DMS114 treated with DMSO at 0.1 percent for 48 hours (cell line): ENCODE results near the gene SEC24B.
"Not testable (repeated sequence)": the region's sequence is repeated elsewhere in the genome, so short reads cannot be mapped to it uniquely, and the experiment has no call there.

Experiments used
- DNase-seq: peaks from one replicate; lab custom pipeline; 2025; ENCODE audit not compliant: unreplicated experiment; lab: John Stamatoyannopoulos, UW

SEC24B gene

DNA sequence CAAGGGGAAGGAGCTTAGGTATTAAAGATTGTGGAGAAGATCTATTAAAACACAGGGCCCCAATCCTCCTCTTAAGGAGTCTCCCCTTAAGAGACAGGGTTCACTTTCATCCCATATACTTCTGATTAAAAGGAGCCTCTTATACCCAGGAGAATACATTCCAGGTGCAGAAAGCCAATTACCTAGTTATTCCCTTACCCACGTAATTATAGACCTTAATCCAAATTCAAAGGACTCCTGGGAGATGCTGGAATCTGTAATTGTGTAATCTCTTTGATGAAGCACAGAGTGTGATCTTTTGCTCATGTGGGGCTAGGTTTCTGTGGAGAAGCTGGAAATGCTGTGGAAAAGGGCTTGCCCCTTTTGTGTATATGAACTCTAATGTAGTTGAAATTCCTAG, 1.4 kb upstream of the SEC24B start:
- no peak for DNase-seq

DNA sequence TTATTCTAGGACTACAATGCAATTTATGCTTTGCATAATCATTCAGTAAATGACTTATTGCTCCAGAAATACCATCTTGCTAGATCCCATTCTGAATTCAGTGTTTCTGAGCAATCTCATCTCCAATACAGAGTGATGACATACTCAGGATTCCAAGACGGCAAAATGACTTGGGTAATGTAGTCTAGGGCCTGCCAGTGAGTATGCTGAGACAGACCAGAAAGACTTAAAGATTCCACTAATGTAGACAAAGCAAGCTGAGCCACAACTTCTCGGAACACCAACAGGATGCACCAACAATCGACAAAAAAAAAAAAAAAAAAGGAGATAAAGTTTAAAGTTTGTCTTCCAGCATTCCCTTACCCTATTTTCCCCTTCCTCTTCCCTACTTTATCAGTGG, 919 bp upstream of the SEC24B start:
- DNase-seq = no peak

DNA sequence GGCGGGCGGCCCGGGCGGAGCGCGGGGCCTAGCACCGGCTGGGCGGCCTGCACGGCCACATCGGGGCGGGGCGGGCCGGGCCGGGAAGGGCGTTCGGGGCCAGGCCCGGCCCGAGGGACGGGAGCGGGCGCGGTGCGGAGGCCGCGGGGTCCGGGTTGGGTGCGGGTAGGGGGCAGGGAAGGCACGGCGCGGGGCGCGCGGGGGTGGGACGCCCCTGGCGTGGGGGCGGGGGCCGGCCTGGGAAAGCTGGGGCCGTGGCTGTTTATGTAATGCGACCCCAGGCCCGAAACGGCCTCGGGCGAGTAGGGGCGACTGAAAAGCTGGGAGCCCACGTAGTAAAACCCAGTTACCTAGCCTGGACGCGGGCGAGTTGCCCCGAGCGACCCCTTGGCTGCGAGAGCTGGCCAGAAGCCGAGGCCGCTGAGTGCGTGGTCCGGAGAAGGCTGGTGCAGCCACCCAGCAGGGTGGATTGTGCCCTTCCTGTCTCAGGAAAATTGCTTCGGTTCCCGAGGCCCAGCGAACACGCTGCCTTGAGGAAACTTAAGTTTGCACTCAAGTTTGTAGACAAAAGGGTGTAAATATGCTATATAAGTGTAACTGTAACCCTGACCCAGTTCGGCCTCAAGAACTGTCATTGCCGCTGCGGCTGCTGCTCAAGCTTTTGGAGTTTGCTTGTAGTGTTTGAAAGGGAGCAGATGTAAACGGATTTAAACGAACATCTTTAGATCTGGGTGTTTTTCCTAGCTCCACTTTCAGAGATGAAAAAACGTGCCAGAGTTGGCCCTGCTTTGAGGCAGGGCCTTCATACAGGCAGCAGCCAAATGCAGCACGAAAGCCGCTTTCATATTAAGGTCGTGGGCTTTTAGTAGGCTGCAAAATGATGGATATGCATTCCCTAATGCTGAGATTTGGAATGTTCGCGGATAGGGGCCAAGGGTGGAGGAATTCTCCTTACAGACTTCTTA, 674 bp downstream of the SEC24B start:
- DNase-seq = no peak

DNA sequence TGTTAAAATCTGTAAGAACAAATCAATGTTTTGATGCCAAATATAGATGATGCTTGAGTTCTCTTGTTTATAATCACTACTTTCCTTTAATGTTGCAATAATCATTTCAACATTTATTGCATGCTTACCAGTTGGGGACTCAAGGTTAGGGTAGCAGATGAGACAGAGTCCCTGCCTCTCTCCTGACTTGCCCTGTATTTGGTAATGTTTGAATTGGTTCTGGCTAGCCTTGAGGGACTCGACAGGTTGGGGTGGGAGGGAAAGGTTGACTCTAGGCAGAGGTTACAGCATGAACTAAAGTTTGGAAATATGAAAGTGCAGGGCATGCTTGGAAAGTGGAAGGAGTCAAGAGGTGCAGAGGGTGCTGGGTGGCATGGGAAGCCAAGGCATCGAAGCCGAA, 2.0 kb downstream of the SEC24B start:
- DNase-seq = no peak

- no peak for DNase-seq
Observed at GRCh38 chr4:109436504-109436903, 2.9 kb downstream of the SEC24B start.

GRCh38 chr4:109440948-109441347, 7.3 kb downstream of the SEC24B start:
- DNase-seq = no peak

DNA sequence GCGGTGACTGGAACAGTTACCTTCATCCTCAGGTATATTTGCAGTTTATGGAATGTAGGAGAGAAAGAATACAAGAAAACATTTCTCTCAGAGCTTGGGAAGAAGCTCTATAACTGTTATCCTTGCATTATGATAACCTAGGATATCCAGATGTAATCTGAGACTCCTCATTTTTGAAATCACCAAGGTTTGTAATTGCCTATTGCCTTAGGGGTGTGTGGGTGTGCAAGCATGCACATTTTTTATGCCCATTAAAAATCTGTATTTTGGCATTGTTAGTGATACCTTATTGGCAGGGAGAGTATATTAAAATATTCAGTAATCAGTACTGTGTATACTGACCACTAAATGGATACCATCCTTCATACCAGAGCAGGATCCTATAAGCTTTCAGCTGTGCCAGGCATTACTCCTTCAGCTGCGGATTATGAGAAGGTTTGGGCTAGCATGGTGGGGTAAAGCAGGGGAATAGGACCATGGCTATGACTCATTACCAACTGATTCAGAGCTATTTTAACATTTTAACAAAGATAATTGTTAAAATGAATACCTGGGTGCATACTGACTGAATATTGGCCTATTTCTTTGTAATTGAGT, 8.3 kb downstream of the SEC24B start:
- no peak for DNase-seq

DNA sequence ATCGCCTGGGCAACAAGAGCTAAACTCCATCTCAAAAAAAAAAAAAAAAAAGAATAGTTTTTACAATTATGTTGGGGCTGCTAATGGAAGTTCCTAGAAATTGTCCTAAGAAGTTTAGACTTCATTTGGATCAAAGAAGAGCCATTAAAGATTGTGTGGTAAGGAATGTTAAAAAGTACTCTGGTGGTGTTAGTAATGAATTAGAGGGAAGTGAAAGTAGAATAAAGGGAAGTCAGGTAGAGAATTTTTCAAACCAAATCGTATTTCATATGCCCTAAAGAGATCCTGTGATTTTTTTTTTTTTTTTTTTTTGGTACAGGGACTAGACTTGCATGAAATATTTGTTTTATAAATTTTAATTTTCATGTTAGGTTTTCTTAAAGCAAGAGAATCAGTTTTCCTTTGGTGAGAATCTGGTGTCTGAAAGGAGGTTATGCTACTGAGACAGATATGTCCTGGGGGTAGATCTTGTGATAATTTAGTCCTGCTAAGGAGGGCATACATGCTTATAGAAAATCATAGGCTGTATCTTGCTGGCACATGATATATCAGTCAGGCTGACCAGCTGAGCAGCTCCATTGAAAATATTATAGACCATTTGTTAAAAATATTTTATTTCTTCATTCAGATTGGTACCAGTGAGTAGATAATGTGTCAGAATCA, 10.7 kb downstream of the SEC24B start:
- DNase-seq = no peak

DNA sequence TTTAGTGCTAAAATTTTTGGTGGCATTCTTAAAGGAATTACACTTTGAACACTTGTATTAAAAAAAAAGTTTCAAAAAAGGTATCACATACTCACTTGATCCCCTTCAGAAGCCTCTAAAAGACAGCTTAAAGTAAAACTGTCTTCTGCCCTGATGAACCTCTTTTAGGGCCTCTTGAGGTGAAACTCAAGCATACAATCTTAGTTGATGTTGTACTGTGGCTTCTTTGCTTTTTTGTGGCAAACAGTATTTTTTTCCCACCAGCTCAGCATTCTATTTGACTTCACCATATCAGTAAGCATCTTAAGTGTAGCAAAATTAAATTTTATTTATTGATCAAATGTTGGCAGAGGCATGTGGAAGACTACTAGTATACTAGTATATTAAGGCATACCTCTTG, 13.7 kb downstream of the SEC24B start:
- DNase-seq = no peak

DNA sequence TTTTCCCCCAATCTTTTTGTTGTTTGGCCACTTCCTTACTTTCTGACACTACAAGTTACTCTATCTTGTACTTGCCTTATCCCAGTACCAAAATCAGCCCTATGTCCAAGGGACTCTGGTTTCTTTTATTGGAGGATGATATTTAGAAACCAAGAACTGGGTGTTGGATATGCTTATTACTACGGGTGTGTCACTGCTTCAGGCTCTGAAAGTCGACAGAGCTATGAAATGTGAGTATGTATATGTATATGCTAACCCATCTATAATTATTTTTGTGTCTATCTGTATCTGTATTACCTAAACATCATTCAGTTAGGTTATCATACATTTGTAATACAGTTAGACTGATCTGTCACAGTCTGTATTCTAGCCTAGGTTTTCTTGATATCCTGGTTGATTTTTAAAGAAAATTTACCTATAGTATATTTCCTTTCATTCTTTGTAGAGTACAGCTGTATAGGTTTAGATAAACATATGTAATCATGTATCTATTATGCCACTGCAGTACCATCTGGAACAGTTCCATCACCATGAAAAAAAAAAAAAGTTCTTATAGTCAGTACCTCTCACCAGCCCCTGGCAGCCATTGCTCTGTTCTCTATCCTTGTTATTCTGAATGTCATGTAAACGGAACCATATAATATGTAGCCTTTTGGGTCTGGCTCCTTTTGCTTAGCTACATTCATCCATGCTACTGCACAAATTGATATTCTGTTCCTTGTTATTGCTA, 18.1 kb downstream of the SEC24B start:
- no peak for DNase-seq

- DNase-seq = not testable (repeated sequence)
Observed at GRCh38 chr4:109453110-109453509, 19.5 kb downstream of the SEC24B start.

- no peak for DNase-seq
Observed at GRCh38 chr4:109462297-109462696, 28.7 kb downstream of the SEC24B start.

GRCh38 chr4:109462802-109463201, 29.2 kb downstream of the SEC24B start:
- DNase-seq = no peak

DNA sequence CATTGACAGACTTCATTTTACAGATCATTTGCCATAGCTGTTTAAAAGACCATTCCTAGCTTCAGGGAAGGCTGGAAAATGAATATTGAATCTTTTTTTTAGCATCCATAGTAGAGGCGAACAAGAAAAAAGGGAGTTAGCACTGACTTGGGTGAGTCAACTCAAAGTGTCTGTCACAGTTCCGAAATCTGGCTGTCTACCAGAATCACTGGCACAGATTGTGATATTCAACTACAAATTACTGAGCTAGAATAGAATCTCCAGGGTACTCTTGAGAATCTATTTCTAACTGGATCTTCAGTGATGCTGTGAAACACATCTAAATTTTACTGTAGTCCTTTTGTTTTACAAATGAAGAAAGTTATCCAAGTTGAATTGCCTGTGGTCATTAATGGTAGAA, 31.5 kb downstream of the SEC24B start:
- no peak for DNase-seq

DNA sequence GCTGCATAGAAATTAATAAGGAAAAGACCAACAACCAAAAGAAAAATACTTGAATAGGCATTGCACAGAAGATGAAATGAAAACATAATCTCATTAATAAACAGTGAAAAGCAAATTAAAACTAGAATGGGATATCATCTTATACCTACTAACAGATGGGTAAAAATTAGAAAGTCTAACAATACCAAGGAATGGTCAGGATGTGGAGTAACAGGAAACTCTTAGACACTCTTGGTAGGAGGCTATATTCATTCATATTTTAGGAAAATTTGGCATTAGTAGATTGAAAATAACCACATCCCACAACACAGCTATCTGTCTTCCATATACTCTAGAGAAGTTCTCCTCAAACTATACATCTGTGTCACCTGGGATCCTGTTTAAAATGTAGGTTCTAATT, 36.3 kb downstream of the SEC24B start:
- DNase-seq = no peak

GRCh38 chr4:109472343-109472761, 38.7 kb downstream of the SEC24B start:
- DNase-seq = no peak

GRCh38 chr4:109473824-109474223, 40.2 kb downstream of the SEC24B start:
- DNase-seq = no peak

DNA sequence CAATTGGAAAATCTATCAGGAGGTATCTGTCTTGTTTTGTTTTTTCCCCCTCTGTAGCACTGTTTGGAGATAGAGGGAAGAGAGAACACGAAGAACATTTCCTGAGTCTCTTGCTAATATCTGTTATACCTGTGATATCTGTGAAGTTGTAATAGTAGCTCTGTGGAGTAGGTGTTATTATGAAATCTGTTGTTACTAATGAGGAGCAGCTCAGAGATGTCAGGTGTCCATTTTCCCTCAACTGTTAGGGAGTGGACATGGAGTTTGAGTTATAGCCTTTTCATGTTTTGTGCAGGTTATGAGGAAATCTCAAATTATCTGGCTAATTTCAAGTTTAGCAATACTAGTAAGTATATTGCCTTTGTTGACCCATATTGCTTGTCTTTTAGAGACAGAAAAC, 52.4 kb downstream of the SEC24B start:
- DNase-seq = no peak

DNA sequence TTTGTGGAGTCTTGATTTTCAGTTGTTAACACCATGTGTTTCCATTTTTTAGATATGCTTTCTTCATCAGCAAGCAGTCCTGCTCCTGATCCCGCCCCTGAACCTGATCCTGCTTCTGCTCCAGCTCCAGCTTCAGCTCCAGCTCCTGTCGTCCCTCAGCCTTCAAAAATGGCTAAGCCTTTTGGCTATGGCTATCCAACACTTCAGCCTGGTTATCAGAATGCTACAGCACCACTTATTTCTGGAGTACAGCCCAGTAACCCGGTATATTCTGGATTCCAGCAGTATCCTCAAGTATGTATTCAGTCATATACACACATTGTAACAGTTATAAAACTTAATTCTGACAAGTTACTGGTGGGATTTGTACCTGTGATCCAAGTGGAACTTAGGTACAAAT, 60.9 kb downstream of the SEC24B start:
- DNase-seq = no peak

GRCh38 chr4:109495514-109495913, 61.9 kb downstream of the SEC24B start:
- DNase-seq = no peak

GRCh38 chr4:109496875-109497274, 63.3 kb downstream of the SEC24B start:
- DNase-seq = no peak
